Inflammatory macrophage treated with lipopolysaccharide for 1 hour (primary cell): ENCODE measurements around the gene CREB3L2.

Experiments
- DNase-seq, 2 donors: peaks; one replicate each; pipeline ENCODE4 v3.0.0-alpha.2; 2020 to 2022

The CREB3L2 gene

GRCh38 chr7:138008588-138009349, 6.9 kb upstream of the CREB3L2 start:
- DNase-seq = peak; percentile 54 to 85

DNA sequence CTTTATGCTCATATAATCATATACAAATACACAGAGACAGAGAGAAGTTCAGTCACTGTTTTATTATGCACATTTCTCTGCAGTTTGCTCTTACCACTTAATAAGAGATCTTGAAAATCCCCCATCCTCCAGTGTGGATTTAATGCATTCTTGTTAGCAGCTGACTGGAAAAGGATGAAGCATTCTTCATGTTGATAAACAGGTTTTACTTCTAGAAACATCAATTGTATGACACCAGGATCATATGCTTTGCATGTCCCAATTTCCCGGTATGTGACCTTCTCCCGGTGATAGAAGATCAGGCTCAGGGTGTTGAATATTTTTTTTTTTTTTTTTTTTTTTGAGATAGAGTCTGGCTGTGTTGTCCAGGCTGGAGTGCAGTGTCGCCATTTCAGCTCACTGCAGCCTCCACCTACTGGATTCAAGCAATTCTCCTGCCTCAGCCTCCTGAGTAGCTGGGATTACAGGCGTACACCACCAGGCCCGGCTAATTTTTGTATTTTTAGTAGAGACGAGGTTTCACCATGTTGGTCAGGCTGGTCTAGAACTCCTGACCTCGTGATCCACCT, 6.2 kb upstream of the CREB3L2 start:
- no peak for DNase-seq

- DNase-seq = no peak
Measured at GRCh38 chr7:138006106-138006505, 4.2 kb upstream of the CREB3L2 start.

- DNase-seq = no peak
Measured at GRCh38 chr7:138004936-138005335, 3.0 kb upstream of the CREB3L2 start.

GRCh38 chr7:138004046-138004445, 2.2 kb upstream of the CREB3L2 start:
- no peak for DNase-seq

- no peak for DNase-seq
Measured at GRCh38 chr7:138002828-138003189, 923 bp upstream of the CREB3L2 start.

- peak; percentile 100 for DNase-seq
Measured at GRCh38 chr7:138002096-138002827, 376 bp upstream of the CREB3L2 start.

DNA sequence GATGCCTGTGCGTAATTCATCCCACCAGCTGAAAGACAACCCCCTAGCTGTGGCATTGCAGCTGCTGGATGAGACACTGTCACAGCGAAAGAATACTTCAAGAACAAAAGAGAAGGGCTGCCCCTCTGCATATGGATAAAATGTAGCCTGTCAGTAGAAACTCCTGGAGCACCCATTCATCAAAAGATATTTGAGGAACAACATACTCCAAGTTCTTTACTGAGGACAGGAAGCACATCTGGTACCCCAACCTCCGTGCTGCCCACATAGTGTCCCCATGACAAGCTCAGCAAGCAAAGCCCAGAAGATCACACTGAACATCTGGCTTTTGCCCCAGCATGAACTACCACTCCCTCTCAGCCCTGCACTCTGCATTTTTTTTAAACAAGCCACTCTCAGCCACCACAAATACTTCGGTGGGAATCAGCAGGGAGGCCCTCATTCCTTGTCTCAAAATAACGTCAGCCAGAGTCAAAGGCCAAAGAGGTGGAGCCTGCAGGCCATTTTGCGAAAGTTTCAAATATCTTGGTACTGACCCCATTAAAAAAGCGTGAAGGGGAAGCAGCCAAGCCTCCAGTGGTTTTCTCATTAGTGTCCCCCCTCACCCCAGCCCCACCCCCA, 1.7 kb downstream of the CREB3L2 start:
- no peak for DNase-seq

DNA sequence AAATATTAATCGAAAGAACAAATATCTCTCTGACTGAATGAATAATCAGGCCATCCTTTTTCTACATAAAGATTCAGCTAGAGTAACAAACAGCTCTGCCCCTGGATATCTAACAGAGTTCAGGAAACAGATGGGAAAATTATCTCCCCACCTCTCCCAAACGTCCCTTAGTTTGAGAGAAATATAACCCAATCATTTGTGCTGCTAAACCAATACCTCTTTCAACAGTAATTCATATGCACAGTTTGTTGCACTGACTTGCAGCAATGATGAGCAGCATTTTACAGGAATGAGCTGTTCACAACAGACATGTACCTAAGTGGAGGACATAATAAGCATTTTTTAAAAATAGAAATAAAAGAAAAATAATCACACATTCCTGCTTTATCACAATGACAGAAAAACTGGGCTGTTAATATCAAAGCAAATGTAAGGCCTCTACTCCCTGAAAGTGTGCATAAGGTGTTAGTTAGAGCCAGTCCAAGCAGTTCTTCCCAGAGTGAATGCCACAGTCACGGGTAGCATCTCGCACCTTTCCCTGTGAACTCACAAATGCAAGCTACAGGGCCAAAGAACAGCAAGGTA, 2.3 kb downstream of the CREB3L2 start:
- DNase-seq = no peak

GRCh38 chr7:137998250-137998649, 3.6 kb downstream of the CREB3L2 start:
- no peak for DNase-seq

DNA sequence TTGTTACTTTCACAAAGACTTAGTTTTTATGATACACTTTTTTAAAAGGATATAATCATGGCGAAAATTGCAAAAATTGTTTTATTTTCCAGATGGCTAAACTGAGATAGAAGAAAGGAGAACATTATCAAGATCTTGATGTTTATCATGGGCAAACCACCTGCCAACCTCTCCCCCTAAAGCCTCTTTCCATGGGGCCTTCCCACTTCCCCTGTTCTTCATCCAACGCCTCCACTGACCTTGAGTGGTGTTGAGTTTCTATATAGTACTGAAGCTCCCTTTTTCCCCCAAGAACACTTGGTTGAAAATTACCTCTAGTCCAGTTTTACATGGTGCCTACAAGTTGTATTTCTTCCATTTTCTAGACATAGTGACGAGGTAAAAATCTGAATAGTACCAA, 5.0 kb downstream of the CREB3L2 start:
- DNase-seq = no peak

GRCh38 chr7:137996386-137996851, 5.5 kb downstream of the CREB3L2 start:
- DNase-seq = peak in 1 of 2 donors; percentile 39

DNA sequence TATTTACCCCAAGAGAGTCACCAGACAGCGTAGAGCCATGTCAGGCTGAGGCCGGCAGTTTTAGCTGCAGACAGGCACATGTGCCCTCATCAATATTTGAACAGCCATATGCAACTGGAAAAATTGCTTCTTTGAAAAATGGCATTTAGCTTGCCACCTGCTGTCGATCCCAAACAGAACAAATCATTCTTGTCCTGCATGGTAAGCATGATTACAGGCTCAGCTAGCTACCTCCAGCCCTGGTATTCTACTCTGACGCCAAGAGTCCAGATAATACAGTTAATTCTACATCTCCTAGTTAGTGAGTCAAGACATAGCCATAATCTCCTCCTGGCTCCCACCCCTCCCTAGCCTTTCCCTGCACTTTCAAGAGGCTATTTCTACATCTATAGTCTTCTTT, 7.7 kb downstream of the CREB3L2 start:
- DNase-seq = no peak

DNA sequence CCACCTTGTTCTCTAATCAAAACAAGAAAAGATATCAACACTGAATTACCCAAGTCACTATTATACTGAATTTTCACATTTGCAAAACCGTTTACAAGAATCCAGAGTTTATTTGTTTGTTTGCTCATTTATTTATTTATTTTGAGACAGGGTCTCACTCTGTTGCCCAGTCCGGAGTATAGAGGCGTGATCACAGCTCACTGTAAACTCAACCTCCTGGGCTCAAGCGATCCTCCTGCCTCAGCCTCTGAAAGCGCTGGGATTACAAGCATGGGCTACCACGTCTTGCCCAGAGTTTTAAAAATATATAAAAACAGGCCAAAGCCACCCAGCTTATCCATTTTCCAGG, 8.5 kb downstream of the CREB3L2 start:
- no peak for DNase-seq

GRCh38 chr7:137992550-137993394, 9.1 kb downstream of the CREB3L2 start:
- DNase-seq = no peak

- no peak for DNase-seq
Measured at GRCh38 chr7:137992104-137992549, 9.8 kb downstream of the CREB3L2 start.

DNA sequence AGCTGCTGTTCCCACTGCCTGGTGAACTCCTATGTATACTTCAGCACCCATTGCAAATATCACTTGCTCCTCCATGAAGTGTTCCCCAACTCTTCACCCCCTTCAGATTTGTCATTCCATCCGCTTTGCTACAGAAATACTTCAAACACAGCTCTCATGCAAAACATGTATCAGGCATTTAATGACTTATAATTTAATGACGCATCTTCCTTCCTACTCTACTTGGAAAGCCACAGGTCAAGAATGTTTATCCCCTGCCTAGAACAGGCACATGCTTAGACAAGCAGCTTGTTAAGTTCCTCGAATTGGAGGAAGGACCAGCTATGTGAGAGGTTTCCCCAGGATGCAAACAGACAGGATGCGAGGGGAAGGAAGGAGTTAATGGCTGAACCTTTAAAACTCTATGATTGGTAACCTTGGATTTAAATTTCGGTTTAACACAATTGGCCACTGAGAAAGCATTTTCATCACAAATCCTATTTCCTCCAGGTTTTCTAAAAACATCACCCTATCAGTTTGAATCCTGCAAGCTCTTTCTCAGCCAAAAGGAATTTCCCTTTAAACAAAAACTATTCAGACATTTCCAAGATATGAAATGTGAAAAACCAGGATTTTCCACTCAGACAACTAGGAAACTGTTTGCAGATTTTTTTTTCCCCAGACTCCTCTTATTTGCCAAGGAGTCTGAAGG, 11.5 kb downstream of the CREB3L2 start:
- no peak for DNase-seq

DNA sequence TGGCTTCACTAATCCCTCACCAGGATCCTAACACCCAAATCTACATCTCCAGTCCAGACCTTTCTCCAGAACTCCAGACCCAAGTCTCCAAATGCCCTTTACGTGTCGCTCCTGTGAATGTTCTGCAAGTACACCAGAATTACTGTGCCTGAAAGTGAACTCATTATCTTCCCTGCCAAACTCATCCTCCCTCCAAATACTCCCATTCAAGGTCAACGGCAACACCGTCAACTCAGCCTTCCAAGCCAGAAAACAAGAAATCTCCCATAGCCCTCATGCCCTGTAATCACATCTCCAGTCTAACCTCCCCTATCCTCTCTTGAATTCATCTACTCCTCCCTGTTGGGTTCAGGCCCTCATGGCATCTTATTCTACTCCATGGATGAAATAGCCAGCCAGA, 12.3 kb downstream of the CREB3L2 start:
- DNase-seq = no peak

DNA sequence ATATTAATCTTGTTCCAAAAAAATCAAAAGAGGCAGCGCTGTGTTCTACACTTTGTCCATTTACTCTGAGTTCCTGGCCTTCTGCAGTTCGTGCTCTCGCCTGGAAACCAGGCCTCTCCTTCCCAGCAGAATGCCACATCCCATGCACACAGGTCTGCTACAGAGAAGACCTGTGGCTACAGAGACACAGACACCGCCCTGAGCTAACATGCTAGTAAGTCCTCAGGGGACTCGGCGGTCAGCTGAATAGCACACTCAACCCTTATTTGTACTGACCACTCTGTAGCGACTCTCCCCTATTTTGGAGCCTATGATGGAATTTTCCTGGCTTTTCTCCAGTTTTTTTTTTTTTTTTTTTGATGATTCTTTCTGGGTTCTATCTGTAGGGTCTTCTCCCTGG, 12.8 kb downstream of the CREB3L2 start:
- no peak for DNase-seq

DNA sequence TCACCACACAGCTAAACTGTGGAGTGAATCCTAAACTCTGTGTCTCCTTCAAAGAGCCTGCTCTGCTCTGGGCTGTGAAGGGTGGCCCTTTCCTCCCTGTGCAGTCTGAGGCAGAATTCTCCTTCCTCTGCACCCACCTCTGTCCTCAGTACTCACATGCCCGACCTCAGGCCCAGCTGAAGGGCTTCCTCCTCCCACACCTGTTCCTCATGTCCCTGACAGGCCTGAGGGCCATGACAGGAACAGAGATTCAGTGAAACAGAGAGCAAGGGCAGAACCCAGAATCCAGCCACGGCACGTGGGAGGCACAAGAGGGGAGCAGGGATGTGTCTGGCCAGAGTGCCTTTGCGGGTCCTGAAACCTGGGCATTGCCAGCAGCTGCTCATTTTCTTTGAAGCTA, 13.9 kb downstream of the CREB3L2 start:
- DNase-seq = peak in 1 of 2 donors; percentile 59

GRCh38 chr7:137987563-137987962, 14.3 kb downstream of the CREB3L2 start:
- DNase-seq = no peak

- no peak for DNase-seq
Measured at GRCh38 chr7:137987018-137987349, 14.9 kb downstream of the CREB3L2 start.
